HCT116 (cell line): Measurements from ENCODE around the gene TIMM44. TPM values are rescaled to one million over a fixed set of nuclear protein-coding genes. Genes with fewer than 3 reads are reported as not detected.

Experiments used
- ATAC-seq: fragments of 200-7000 bp; cut with Tn5 transposase; 2 replicates; pipeline ENCODE4 v1.9.1; 2020; ENCODE audit warnings: mild to moderate bottlenecking, moderate library complexity
- BruUV-seq: library from RNA; stranded (reverse); fragments of 400-500 nt; replicated peaks from 2 replicates; lab custom pipeline; 2021; lab: Mats Ljungman, UMichigan
- CTCF ChIA-PET: fragments of 300-600 bp; sonication (Branson Sonifier 250); formaldehyde crosslinking; loops from one replicate; lab custom pipeline; 2021; ENCODE audit warnings: antibody characterized with exemption; lab: Charles Lee
- POLR2A ChIA-PET: fragments of 300-600, 350-600 bp; sonication (Branson Sonifier 250); formaldehyde crosslinking; loops from one replicate; lab custom pipeline; 2021; ENCODE audit warnings: antibody characterized with exemption; lab: Charles Lee
- RAD21 ChIA-PET, 2 experiments: fragments of 300-600 bp; sonication (Branson Sonifier 250); formaldehyde crosslinking; loops; one replicate each; lab custom pipeline; 2023; ENCODE audit warnings: low total read pairs in 2 of 2; ENCODE audit not compliant: uncharacterized antibody in 2 of 2, unreplicated experiment in 2 of 2, low non-redundant PET in 1 of 2; lab: Charles Lee
- DNase-seq: peaks from one replicate; pipeline ENCODE4 v3.0.0-alpha.2; 2010; ENCODE audit warnings: low read depth, low spot score
- H2AFZ ChIP-seq: fragments of 200-600 bp; shearing (Covaris generic), sonication (generic); 2 replicates; pipeline ENCODE4 v1.6.1; 2017; ENCODE audit warnings: low read depth, mixed run types, mixed read lengths, antibody characterized with exemption, low read length; ENCODE audit not compliant: poor library complexity, severe bottlenecking
- H3K27ac ChIP-seq: 2 replicates; pipeline ENCODE4 v1.5.1; 2012; ENCODE audit warnings: low read depth, low read length
- H3K27me3 ChIP-seq: fragments of 200-600 bp; sonication (generic); 2 replicates; pipeline ENCODE4 v1.6.1; 2016; ENCODE audit warnings: mixed run types, low read length, mixed read lengths; ENCODE audit not compliant: insufficient read depth
- H3K36me3 ChIP-seq, 2 experiments: fragments of 200-500 bp in 1 of 2; fragments of 200-600 bp in 1 of 2; sonication (Bioruptor generic) in 1 of 2; sonication (generic) in 1 of 2; 2 replicates each; pipeline versions ENCODE4 v1.5.1 to v1.6.1; 2014 to 2016; ENCODE audit warnings: low read length in 2 of 2, inconsistent platforms in 1 of 2, mixed read lengths in 1 of 2, mixed run types in 1 of 2; ENCODE audit not compliant: insufficient read depth in 2 of 2, control insufficient read depth in 1 of 2
- H3K4me1 ChIP-seq, 2 experiments: fragments of 200-600 bp in 1 of 2; sonication (generic) in 1 of 2; 2 replicates each; pipeline versions ENCODE4 v1.5.1 to v1.6.1; 2012 to 2017; ENCODE audit warnings: low read length in 2 of 2, inconsistent platforms in 1 of 2, mild to moderate bottlenecking in 1 of 2, mixed read lengths in 1 of 2, mixed run types in 1 of 2, moderate library complexity in 1 of 2; ENCODE audit not compliant: insufficient read depth in 2 of 2, control insufficient read depth in 1 of 2
- H3K4me2 ChIP-seq: fragments of 200-600 bp; sonication (generic); 2 replicates; pipeline ENCODE4 v1.6.1; 2017; ENCODE audit warnings: mixed run types, low read length, mixed read lengths
- H3K4me3 ChIP-seq, 2 experiments: fragments of 200-600 bp in 1 of 2; sonication (generic) in 1 of 2; replicated peaks in 1 of 2; 2 replicates each; pipeline ENCODE4 v1.5.1; 2011 to 2016; ENCODE audit warnings: low read length in 2 of 2, control low read depth in 1 of 2, low read depth in 1 of 2, mild to moderate bottlenecking in 1 of 2, mixed read lengths in 1 of 2, mixed run types in 1 of 2
- H3K79me2 ChIP-seq: fragments of 200-600 bp; sonication (generic); 2 replicates; pipeline ENCODE4 v1.6.1; 2017; ENCODE audit warnings: mild to moderate bottlenecking, mixed run types, low read length, moderate library complexity, mixed read lengths; ENCODE audit not compliant: insufficient read depth
- H3K9ac ChIP-seq: fragments of 200-600 bp; sonication (generic); 2 replicates; pipeline ENCODE4 v1.6.1; 2016; ENCODE audit warnings: low read length, mixed read lengths
- H3K9me2 ChIP-seq: fragments of 200-600 bp; sonication (generic), shearing (Covaris generic); 2 replicates; pipeline ENCODE4 v1.6.1; 2017; ENCODE audit warnings: mixed run types, mild to moderate bottlenecking, moderate library complexity; ENCODE audit not compliant: insufficient read depth
- H3K9me3 ChIP-seq, 2 experiments: fragments of 200-500 bp in 1 of 2; fragments of 200-600 bp in 1 of 2; sonication (Bioruptor generic) in 1 of 2; sonication (generic) in 1 of 2; 2 replicates each; pipeline ENCODE4 v1.6.1; 2014 to 2017; ENCODE audit warnings: low read length in 2 of 2, mixed read lengths in 2 of 2, inconsistent platforms in 1 of 2, low read depth in 1 of 2, mild to moderate bottlenecking in 1 of 2, mixed run types in 1 of 2, moderate library complexity in 1 of 2; ENCODE audit not compliant: control insufficient read depth in 1 of 2, insufficient read depth in 1 of 2
- H4K20me1 ChIP-seq: fragments of 200-600 bp; sonication (generic), shearing (Covaris generic); 2 replicates; pipeline ENCODE4 v1.6.1; 2017; ENCODE audit warnings: mixed run types, mild to moderate bottlenecking, moderate library complexity; ENCODE audit not compliant: insufficient read depth
- CBX3 ChIP-seq: IDR thresholded peaks from 2 replicates; pipeline ENCODE4 v1.6.1; 2012; ENCODE audit warnings: low read depth
- EZH2phosphoT487 ChIP-seq: fragments of 200-600 bp; IDR thresholded peaks from 2 replicates; pipeline ENCODE4 v1.6.1; 2018; ENCODE audit warnings: antibody characterized with exemption, borderline replicate concordance
- JUND ChIP-seq: IDR thresholded peaks from 2 replicates; pipeline ENCODE4 v1.6.1; 2012
- MAX ChIP-seq: IDR thresholded peaks from 2 replicates; pipeline ENCODE4 v1.6.1; 2012
- SIN3A ChIP-seq: IDR thresholded peaks from 2 replicates; pipeline ENCODE4 v1.6.1; 2012; ENCODE audit warnings: low read depth
- TCF7L2 ChIP-seq: IDR thresholded peaks from 2 replicates; pipeline ENCODE4 v1.7.0; 2011; ENCODE audit warnings: borderline replicate concordance, inconsistent platforms; ENCODE audit not compliant: insufficient read depth, insufficient read length; ENCODE audit errors: extremely low read depth
- YY1 ChIP-seq: IDR thresholded peaks from 2 replicates; pipeline ENCODE4 v1.6.1; 2011; ENCODE audit warnings: low read length, low read depth, moderate library complexity, mild to moderate bottlenecking; ENCODE audit not compliant: insufficient replicate concordance; ENCODE audit errors: extremely low read depth
- ZBTB33 ChIP-seq: IDR thresholded peaks from 2 replicates; pipeline ENCODE4 v1.6.1; 2011; ENCODE audit warnings: mild to moderate bottlenecking, low read length, moderate library complexity; ENCODE audit not compliant: insufficient replicate concordance; ENCODE audit errors: extremely low read depth
- intact Hi-C: fragments of 100-400 bp; cut with micrococcal nuclease; formaldehyde crosslinking; loops from 2 replicates; pipeline ENCODE4 v1.10.0; 2022
- total RNA-seq: library from RNA; stranded (reverse); gene quantifications from one replicate; pipeline ENCODE4 v1.2.1, GENCODE V29; 2021; ENCODE audit not compliant: unreplicated experiment

Gene TIMM44
- total RNA-seq, 1 experiment from 2014 or later, result 136 TPM

GRCh38 chr19:7879111-7879807 is 64.2 kb downstream of the TIMM44 start:
- no peak overlapping the region for H3K4me2 ChIP-seq
- RAD21 ChIA-PET, result no interaction called here
- H2AFZ ChIP-seq, result no peak overlapping the region
- H3K27ac ChIP-seq, result no peak overlapping the region; the same call in 1 of the 2 replicates
- intact Hi-C loops, result no loop called here
- no peaks in the 10 kb centered on the region for H3K79me2 ChIP-seq
- no peaks in the 10 kb centered on the region for H3K9me3 ChIP-seq
- no peak for DNase-seq
- H4K20me1 ChIP-seq, result no peaks in the 10 kb centered on the region
- H3K4me3 ChIP-seq, result no peak overlapping the region
- BruUV-seq, result no TSS peak
- H3K27me3 ChIP-seq, result no peaks in the 10 kb centered on the region
- no peak for ATAC-seq
- no peaks in the 10 kb centered on the region for H3K36me3 ChIP-seq
- CTCF ChIA-PET, result interaction anchor here (1.2 kb wide), 1 partner anchor 10 kb away, joined by 7 read pairs; no protein-coding TSS in a partner anchor
- POLR2A ChIA-PET, result no interaction called here
- TF ChIP-seq YY1 (no peak), TCF7L2 (no peak), SIN3A (no peak), MAX (no peak), EZH2phosphoT487 (no peak), CBX3 (no peak), ZBTB33 (no peak), JUND (no peak)
- TF ChIP-seq, all 23 proteins: peak for 0
- no peak overlapping the region for H3K9ac ChIP-seq
- peaks cover 4 to 15% of the 10 kb centered on the region in 2 experiments; a peak in 3 of 4 replicates for H3K4me1 ChIP-seq
- no peaks in the 10 kb centered on the region for H3K9me2 ChIP-seq
